GM18505 (cell line): Measurements from ENCODE around the gene LYVE1.
A peak's percentile ranks its signal among the peaks of the same experiment; 100 is the strongest.

ENCODE experiments used
- ATAC-seq: cut with Tn5 transposase; IDR thresholded peaks from one replicate; pipeline ENCODE4 v1.9.1; 2021; ENCODE audit not compliant: unreplicated experiment
- POLR2A ChIP-seq: IDR thresholded peaks from 4 replicates; pipeline ENCODE4 v1.6.1; 2011; ENCODE audit warnings: borderline replicate concordance; ENCODE audit not compliant: insufficient read depth, insufficient read length; ENCODE audit errors: extremely low read depth

The LYVE1 gene, protein sequence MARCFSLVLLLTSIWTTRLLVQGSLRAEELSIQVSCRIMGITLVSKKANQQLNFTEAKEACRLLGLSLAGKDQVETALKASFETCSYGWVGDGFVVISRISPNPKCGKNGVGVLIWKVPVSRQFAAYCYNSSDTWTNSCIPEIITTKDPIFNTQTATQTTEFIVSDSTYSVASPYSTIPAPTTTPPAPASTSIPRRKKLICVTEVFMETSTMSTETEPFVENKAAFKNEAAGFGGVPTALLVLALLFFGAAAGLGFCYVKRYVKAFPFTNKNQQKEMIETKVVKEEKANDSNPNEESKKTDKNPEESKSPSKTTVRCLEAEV

DNA sequence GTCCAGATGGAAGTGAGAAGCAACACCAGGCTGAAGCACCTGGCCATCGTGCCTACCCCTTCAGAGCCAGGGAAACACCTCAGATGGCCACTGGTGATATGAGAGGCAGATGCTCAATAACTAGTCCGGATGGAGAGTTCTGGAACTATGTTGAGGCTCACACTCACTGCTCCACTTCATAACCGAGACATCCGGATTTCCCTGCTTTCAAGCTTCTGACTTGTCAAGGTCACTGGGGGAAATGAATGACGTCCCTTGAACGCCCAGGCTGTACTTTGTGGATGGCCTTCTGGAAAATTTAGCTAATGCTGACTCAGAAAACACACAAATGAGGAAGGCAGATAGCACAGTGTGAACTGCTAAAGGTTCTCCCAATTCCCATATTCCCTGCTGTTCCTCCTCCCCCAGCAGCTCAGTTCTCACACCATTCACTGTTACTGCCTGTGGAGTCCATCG, at the start of gene LYVE1:
Gene LYVE1 (minus strand): TSS at position 180 of the 456 bp plus-strand sequence. CDS start 133 bp downstream, at position 47.
- TF ChIP-seq POLR2A, result no peak
- ATAC-seq, result no peak

DNA sequence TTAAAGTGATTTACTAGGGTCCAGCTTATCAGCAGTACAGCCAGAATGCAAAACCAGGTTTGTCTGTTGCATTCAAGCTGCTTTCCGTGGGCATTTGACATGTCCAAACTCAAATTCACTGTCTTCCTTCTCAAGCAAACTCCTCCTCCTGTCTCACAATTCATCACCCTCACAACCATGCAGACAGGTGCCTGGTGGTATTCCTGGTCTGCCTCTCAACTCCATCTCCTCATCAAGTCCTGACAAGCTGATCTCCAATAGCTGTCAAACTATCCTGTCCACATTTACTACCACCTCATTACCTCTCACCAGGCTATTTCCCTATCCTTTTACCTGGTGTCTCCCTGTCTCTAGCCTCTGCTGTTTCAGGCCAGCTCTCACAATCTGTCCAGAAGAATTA, 49.1 kb upstream of the LYVE1 start:
- no peak for TF ChIP-seq POLR2A

DNA sequence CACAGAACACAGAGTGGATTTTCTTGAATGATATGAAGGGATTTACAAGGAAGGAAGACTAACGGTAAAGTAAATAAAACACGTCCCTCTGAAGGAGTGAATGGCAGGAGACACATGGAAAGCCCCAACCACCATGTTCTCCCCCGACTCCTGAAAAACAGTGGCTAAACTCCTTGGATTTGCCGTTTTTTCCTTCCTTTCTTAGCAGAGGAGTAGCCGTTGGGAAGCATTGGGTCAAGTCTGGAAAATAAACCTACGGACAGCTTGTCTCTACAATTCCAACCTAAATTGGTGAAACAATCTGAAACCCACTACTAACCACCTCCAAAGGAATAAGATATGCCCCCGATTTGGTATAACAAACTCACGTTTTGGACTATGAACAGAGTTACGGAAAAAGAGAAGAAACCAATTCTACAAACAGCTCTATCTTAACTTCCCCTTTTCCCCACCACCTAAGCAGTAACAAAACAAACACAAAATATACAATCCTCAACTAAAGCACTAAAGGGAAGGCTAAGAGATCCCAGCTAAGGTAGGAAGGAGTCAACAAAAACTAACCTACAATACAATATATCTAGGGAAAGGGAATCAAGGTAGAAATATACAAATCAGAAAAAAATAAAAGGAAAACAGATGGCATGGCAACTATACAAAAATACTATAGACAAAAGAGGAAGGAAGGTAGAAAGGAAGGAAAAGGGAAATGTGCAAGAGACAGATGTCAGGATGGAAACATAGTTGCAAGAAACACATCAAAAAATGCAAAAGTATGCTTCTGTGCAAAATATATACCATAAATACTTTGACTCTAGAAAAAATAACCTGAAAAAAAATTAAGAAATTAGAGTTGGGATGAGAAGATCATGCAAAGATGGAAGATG, 43.8 kb upstream of the LYVE1 start:
- no peak for ATAC-seq
- no peak for TF ChIP-seq POLR2A

More for the DNA sequence above, 49.1 kb upstream of the LYVE1 start:
- no peak for ATAC-seq

DNA sequence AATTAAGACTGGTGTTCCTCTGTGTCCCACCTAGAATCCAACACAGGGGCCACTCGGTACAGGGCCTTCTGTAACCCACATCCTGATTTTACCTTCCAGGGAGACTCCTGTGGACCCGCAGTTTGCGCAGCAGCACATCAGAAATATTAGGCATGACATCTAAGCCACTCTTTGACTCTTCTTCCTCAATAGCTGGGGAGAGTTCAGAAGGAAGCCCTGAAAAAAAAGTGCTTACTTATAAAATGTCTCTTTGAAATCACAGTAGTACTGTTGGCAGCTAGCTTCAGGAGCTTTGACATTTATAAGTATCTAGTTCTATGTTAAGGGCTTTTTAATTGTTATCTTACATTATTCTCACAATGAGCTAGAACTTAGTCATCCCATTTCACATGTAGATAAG, 41.2 kb upstream of the LYVE1 start:
- ATAC-seq, result no peak
- no peak for TF ChIP-seq POLR2A

DNA sequence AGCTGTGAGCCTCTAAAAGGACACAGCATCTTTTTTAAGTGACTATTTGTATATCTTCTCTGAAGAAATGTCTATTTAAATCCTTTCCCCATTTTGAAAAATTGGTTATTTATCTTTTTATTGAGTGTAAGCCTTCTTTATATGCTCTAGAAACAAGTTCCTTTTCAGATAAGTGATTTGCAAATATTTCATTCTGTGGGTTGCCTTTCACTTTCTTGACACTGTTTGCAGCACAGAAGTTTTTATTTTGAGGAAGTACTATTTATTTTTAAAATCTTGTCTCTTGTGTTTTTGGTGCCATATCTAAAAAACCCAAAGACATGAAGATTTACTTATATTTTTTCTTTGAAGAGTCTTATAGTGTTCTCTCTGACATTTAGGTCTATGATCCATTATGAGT, 40.1 kb upstream of the LYVE1 start:
- TF ChIP-seq POLR2A, result no peak
- no peak for ATAC-seq

DNA sequence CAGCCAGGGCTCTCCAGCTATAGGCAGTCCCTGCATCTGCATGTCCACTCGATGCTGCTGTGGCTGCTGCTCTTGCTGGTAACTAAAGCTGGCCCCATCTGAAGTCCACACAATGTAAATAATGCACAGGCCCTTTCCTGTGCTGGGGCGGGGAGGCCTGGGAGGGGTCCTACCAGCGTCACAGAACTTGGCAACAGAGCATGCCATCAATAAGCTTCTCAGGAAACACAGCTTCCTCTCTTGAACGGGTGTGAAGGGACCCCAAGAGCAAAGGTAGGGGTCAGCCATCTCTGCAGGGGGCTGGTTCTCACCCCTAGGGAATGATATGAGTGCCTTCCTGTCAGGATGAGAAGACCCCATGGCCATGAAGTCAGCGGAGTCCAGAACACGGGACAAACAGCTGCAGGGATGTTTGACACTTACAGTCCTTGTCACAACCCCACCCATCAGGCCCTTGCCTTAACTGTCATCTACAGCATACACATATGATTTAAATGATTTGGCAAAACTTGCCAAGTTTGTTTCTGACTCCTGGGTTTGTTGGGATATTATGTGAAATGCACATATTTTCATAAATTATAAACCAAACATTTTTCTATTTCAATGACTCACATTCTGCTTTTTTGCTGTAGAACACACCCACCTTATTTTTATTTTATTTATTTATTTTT, 39.1 kb upstream of the LYVE1 start:
- no peak for ATAC-seq
- no peak for TF ChIP-seq POLR2A

DNA sequence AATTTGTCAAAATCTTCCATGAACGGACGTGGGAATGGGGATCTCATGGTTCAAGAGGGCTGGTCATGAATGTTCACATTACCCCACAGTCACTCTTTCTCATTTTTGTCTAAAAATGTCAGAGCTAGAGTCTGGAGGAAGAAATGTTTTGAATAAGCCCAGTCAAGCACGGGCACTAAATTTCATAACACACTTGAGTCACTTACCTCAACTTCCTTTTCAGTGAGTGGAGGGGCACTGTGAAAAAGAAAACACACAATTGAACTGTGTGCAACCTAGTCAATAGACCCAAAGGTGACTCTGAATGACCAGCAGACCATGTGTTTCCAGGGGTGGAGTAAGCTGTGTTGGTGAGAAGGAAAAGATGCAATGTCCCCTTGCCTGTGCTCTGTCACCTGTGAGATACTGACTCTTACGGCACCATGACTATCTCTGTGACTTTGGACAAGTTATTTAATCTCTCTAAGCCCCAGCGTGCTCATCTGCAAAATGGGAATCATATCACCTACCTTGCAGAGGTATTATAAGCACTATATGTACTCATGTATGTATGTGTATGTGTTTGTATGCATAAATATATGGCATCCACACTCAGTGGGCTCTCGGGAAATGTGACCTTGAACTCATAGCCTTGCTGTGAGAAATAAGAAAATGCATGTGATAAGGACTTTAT, 38.2 kb upstream of the LYVE1 start:
- peak; percentile 67 for ATAC-seq
- no peak for TF ChIP-seq POLR2A

DNA sequence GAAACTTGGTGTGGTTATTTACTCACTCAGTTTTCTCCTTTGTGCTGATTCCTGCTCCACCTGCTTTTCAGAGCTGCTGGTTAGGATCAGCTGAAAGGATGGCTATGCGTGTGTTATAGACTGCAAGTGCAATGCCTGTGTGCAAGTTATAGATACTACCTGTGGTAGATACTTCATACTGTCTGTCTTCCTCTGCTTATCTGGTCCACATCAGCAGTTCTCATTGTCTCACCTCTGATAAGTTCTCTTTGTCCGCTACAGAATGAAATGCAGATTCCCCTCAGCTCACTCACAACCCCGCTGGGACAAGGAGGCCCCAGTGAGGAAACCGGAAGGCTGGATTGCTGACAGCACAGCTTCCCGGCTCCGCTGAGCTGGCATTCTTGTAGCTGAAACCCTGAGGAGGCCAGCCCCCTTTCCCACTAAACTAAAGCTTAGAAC, 37.5 kb upstream of the LYVE1 start:
- ATAC-seq, result no peak
- no peak for TF ChIP-seq POLR2A

DNA sequence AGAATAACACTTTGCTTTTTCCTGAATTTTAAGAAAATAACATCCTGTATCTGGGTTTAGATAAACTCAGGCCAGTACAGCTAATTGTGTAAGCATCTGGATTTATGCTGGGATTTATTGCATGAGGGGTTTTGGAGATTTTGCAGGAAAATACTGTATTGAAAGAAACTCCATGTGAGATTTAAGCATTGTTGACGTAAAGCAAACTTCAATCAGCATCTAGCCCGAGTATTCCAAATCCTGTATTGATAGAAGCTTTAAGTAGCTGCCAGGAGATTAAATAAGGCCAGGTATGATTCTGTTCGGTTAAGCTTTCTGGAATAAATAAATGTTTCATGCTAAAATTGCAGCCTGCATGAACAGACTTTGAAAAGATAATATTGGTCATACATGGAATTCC, 36.3 kb upstream of the LYVE1 start:
- TF ChIP-seq POLR2A, result no peak
- no peak for ATAC-seq

DNA sequence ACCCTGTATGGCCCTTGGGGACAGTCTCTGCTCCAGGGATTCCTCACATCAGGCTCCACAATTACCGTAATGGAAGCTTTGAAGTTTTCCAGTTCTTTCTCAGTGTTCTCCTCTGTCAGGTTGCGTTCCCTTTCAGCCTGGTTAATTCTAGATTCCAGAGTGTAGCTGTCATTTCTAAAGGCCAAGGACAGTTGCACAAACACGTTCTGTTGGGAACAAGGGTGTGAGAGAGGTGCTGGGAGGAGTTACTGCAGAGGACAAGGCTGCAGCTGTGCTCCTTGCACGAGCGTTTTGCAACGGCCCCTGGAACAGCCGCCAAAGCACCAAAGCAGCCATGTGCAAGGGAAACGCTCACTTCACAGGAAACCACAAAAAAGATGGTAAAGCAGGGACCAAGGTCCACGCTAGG, 35.9 kb upstream of the LYVE1 start:
- no peak for TF ChIP-seq POLR2A
- ATAC-seq, result no peak

DNA sequence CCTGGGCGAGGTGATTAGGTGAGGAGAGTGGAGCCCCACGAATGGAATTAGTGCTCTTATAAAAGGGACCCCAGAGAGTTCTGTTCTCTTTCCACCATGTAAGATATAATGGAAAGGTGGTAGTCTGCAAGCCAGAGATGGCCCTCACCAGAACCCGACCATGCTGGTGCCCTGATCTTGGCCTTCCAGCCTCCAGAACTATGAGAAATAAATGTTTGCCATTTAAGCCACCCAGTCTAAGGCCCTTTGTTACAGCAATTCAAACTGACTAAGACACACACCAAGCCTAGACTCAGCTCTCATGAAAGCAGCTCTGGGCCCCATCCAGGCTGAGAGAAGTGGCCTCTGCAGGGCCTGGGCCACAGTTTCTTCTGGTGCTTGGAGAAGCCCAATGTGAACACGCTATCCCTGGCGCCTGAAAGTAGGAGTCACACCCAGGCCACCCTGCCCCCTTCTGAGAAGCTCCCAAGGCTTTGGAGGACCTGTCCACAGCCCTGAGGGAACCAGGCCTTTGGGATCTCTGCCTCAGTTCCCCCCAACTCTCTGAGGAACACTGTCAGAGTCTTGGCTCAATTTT, 35.3 kb upstream of the LYVE1 start:
- no peak for TF ChIP-seq POLR2A
- ATAC-seq, result no peak

DNA sequence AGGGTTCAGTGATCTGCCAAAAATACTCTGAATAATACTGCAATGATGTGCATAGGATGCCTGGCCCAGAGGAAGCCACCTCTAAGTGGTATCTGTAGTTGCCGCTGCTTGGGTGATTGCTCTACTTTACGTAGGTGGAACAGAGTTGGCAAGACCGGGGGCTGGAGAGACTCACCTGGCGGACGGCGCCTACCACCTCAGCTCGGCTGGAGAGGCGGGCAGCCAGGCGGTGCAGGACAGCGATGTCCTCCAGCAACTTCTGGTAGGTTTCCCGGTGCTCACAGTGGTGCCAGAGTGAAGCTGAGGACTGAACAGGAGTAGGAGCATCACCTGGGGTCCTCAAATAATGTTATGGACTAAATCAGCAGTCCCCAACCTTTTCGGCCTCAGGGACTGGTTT, 34.5 kb upstream of the LYVE1 start:
- TF ChIP-seq POLR2A, result no peak
- no peak for ATAC-seq
